SU-DHL-6 (cell line): ENCODE measurements around the gene FANCC.
A peak's percentile ranks its signal among the peaks of the same experiment; 100 is the strongest.

Experiments used
- H2AFZ ChIP-seq: fragments of 200-600 bp; sonication (generic); 2 replicates; pipeline ENCODE4 v1.6.1; 2014; ENCODE audit warnings: low read depth, mild to moderate bottlenecking, moderate library complexity, mixed read lengths, antibody characterized with exemption, low read length; ENCODE audit not compliant: severe bottlenecking
- H3F3A ChIP-seq: fragments of 200-600 bp; shearing (Covaris generic); 2 replicates; pipeline ENCODE4 v1.6.0; 2016; ENCODE audit warnings: antibody characterized with exemption, mild to moderate bottlenecking; ENCODE audit not compliant: insufficient read depth
- H3K27ac ChIP-seq: fragments of 200-600 bp; sonication (generic); 2 replicates; pipeline ENCODE4 v1.5.1; 2016; ENCODE audit warnings: low read depth, mild to moderate bottlenecking, low read length, moderate library complexity, mixed read lengths
- H3K27me3 ChIP-seq: fragments of 200-600 bp; sonication (generic), shearing (Covaris generic); 2 replicates; pipeline ENCODE4 v1.6.0; 2014; ENCODE audit warnings: mild to moderate bottlenecking, low read length
- H3K36me3 ChIP-seq: fragments of 200-600 bp; sonication (generic); 2 replicates; pipeline ENCODE4 v1.6.1; 2014; ENCODE audit warnings: mild to moderate bottlenecking, low read length, mixed read lengths
- H3K4me2 ChIP-seq: fragments of 300-600, 200-600 bp; shearing (Covaris generic), sonication (generic); 2 replicates; pipeline ENCODE4 v1.6.0; 2014; ENCODE audit warnings: low read length, low read depth, mild to moderate bottlenecking; ENCODE audit not compliant: poor library complexity, severe bottlenecking
- H3K4me3 ChIP-seq: fragments of 200-600 bp; sonication (generic); 2 replicates; pipeline ENCODE4 v1.5.1; 2014; ENCODE audit warnings: antibody characterized with exemption, low read length, mild to moderate bottlenecking, mixed read lengths; ENCODE audit not compliant: insufficient read depth, poor library complexity, severe bottlenecking
- H3K79me2 ChIP-seq: fragments of 200-600 bp; sonication (generic); 2 replicates; pipeline ENCODE4 v1.6.1; 2014; ENCODE audit warnings: mild to moderate bottlenecking, low read length, moderate library complexity; ENCODE audit not compliant: insufficient read depth
- H3K9ac ChIP-seq: fragments of 200-600 bp; sonication (generic); 2 replicates; pipeline ENCODE4 v1.7.0; 2014; ENCODE audit warnings: mild to moderate bottlenecking, low read length
- H3K9me2 ChIP-seq: fragments of 200-600 bp; sonication (generic); replicated peaks from 2 replicates; pipeline ENCODE4 v1.6.1; 2014; ENCODE audit warnings: low read length; ENCODE audit not compliant: insufficient read depth
- H3K9me3 ChIP-seq: fragments of 200-600 bp; sonication (generic); 2 replicates; pipeline ENCODE4 v1.6.1; 2014; ENCODE audit warnings: low read length, mixed read lengths; ENCODE audit not compliant: insufficient read depth
- H4K20me1 ChIP-seq: fragments of 200-600 bp; sonication (generic); 2 replicates; pipeline ENCODE4 v1.6.1; 2014; ENCODE audit warnings: low read depth, mild to moderate bottlenecking, antibody characterized with exemption, low read length, moderate library complexity, mixed read lengths
- EZH2phosphoT487 ChIP-seq: fragments of 200-600 bp; sonication (generic), shearing (Covaris generic); conservative IDR thresholded peaks from 2 replicates; pipeline ENCODE4 v1.6.1; 2018; ENCODE audit warnings: mild to moderate bottlenecking, antibody characterized with exemption, low read length, moderate library complexity, mixed read lengths
- TF ChIP-seq, protein P1 (sequence below): fragments of 200-600 bp; sonication (generic); IDR thresholded peaks from one replicate; pipeline ENCODE4 v1.5.1; 2017; ENCODE audit warnings: antibody characterized with exemption, mild to moderate bottlenecking, low read length, moderate library complexity; ENCODE audit not compliant: insufficient read depth, poor library complexity, severe bottlenecking

FANCC gene

DNA sequence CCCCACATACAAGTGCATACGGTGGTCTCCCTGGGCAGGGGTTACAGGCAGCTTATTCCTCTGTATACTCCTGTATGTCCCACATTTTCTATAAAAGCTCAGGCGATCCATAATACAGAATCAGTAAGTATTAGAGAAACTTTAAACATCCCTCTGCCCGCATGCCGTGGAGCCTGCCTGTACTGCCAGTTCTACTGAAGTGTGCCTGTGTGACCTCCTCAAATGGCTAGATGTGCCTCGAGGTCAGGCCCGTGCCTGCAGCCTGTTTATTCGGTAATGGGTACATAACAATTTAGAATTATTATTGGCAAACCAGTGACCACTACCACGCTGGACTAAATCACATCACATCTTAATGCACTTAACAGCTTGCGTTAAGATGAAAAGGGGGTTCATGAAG lies 190.8 kb downstream of the FANCC start:
- Histone ChIP-seq H3K79me2 (no peaks in the 10 kb centered on the region), H3K9ac (no peak overlapping the region), H3K27me3 (no peaks in the 10 kb centered on the region), H3F3A (no peaks in the 10 kb centered on the region), H3K9me3 (no peaks in the 10 kb centered on the region), H2AFZ (no peak overlapping the region), H3K4me2 (no peak overlapping the region), H4K20me1 (no peaks in the 10 kb centered on the region), H3K27ac (no peak overlapping the region), H3K9me2 (no peaks in the 10 kb centered on the region), H3K36me3 (no peaks in the 10 kb centered on the region), H3K4me3 (no peak overlapping the region)
- TF ChIP-seq, protein P1, sequence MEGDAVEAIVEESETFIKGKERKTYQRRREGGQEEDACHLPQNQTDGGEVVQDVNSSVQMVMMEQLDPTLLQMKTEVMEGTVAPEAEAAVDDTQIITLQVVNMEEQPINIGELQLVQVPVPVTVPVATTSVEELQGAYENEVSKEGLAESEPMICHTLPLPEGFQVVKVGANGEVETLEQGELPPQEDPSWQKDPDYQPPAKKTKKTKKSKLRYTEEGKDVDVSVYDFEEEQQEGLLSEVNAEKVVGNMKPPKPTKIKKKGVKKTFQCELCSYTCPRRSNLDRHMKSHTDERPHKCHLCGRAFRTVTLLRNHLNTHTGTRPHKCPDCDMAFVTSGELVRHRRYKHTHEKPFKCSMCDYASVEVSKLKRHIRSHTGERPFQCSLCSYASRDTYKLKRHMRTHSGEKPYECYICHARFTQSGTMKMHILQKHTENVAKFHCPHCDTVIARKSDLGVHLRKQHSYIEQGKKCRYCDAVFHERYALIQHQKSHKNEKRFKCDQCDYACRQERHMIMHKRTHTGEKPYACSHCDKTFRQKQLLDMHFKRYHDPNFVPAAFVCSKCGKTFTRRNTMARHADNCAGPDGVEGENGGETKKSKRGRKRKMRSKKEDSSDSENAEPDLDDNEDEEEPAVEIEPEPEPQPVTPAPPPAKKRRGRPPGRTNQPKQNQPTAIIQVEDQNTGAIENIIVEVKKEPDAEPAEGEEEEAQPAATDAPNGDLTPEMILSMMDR: no peak
- TF ChIP-seq EZH2phosphoT487: no peak

DNA sequence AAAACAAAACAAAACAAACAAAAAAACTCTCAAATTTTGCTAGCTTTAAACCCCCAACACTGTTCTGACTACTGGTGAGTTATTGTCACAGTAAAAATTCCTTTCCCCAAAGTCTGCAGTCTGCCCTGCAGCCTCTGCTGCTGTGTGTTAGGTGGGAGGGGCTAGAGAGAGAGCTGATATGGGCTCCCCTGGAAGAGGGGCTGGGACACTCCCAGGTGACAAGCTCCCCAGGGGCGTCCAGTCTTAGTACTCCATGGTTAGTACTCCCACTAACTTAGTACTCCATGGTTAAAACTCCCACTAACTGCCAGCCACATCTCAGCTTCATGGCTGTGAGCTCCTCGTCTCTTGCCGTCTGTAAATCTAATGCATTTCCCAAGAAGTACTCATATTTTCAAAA lies 191.9 kb downstream of the FANCC start:
- Histone ChIP-seq H3K9me2 (no peaks in the 10 kb centered on the region), H4K20me1 (no peaks in the 10 kb centered on the region), H2AFZ (no peak overlapping the region), H3K79me2 (no peaks in the 10 kb centered on the region), H3K9ac (no peak overlapping the region), H3K27me3 (no peaks in the 10 kb centered on the region), H3K36me3 (no peaks in the 10 kb centered on the region), H3F3A (no peaks in the 10 kb centered on the region), H3K4me3 (no peak overlapping the region), H3K27ac (no peak overlapping the region), H3K4me2 (no peak overlapping the region), H3K9me3 (no peaks in the 10 kb centered on the region)
- TF ChIP-seq, protein P1: no peak
- no peak for TF ChIP-seq EZH2phosphoT487

DNA sequence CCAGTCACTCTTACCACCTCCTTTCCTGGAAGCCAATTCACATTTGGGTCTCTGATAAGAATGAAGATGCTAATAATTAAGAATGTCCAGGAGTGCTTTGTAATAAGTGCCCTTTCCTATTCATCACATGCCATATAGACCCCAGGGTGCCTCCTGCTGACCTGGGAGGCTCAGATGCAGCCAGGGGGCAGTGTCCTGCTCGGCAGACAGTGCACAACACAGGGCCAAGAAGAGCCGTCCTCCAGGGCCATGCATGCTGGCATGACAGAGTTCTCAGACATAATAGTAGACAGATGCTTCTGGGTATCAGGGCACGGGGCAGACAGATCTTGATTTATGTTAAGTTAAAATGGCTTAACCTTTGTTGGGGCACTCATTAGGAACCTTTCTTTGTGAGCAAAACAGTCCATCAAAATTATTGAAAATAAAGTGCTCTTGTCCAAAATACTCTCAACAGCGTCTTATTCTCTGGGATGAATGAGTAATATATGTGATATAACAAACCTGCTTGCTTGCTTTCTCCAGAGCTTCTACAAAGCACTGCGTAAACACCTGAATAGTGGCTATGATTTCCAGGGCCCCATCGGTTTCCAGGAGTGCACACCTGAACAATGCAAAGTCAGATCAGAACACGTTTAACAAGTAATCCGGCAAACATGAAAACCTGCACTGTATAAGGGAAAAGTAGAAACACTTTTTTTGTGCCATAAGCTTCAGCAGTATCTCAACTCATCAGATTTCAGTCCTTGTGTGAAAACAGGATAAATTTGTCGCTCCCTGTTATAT lies 192.7 kb downstream of the FANCC start:
- no peaks in the 10 kb centered on the region for H4K20me1 ChIP-seq
- H3K4me2 ChIP-seq: no peak overlapping the region
- no peak overlapping the region for H3K27ac ChIP-seq
- H3K9me3 ChIP-seq: no peaks in the 10 kb centered on the region
- no peaks in the 10 kb centered on the region for H3K79me2 ChIP-seq
- TF ChIP-seq, protein P1: peak; percentile 17
- no peak for TF ChIP-seq EZH2phosphoT487
- no peak overlapping the region for H2AFZ ChIP-seq
- H3K36me3 ChIP-seq: no peaks in the 10 kb centered on the region
- H3F3A ChIP-seq: no peaks in the 10 kb centered on the region
- no peaks in the 10 kb centered on the region for H3K27me3 ChIP-seq
- no peaks in the 10 kb centered on the region for H3K9me2 ChIP-seq
- no peak overlapping the region for H3K9ac ChIP-seq
- no peak overlapping the region for H3K4me3 ChIP-seq
